Measurements from ENCODE around the gene DHX8.
"Not testable (repeated sequence)": the region's sequence is repeated elsewhere in the genome, so short reads cannot be mapped to it uniquely, and the experiment has no call there.

The DHX8 gene

DNA sequence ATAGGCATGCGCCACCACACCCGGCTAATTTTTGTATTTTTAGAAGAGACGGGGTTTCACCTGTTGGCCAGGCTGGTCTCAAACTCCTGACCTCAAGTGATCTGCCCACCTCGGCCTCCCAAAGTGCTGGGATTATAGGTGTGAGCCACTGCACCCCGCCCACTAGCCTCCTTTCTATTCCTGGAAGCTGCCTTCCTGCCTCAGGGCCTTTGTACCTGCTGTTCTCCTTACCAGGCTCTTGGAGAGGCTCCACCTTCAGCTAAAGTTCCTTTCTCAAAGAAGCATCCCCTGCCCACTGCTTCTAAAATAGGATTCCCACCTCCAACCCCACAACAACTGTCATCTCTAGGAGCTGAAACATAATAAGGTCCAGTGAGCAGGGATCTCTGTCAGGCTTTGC, 23.9 kb upstream of the DHX8 start:
- DNase-seq (ENCODE audit: insufficient read length, low spot score); FAIRE-seq: not testable (repeated sequence)

DNA sequence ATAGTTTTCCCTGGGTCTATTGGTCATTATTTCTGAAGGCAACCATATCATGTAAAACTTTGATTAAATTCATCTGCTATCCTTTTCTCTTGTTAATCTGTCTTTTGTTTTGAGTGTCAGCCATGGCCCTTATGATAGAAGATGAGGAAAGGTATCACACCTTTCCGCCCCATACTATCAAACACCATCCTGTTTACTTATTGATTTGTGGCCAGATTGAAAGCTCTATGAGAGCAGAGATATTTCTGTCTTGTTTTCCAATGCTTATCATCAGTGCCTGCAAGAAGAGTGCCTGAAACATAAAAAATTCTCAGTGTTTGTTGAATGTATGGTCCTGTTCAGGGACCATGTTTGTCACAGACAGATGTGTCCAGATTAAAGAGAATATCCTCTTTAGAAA, 22.6 kb upstream of the DHX8 start:
- no peak for FAIRE-seq
- DNase-seq (ENCODE audit: insufficient read length, low spot score) = no peak

DNA sequence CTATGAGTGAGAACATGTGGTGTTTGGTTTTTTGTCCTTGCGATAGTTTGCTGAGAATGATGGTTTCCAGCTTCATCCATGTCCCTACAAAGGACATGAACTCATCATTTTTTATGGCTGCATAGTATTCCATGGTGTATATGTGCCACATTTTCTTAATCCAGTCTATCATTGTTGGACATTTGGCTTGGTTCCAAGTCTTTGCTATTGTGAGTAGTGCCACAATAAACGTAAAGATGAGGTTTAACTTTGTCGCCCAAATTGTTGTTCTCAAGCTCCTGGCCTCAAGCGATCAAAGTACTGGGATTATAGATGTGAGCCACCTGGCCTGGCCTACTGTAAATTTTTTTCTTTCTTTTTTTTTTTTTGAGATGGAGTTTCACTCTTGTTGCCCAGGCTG, 21.2 kb upstream of the DHX8 start:
- DNase-seq (ENCODE audit: insufficient read length, low spot score); FAIRE-seq: not testable (repeated sequence)

DNA sequence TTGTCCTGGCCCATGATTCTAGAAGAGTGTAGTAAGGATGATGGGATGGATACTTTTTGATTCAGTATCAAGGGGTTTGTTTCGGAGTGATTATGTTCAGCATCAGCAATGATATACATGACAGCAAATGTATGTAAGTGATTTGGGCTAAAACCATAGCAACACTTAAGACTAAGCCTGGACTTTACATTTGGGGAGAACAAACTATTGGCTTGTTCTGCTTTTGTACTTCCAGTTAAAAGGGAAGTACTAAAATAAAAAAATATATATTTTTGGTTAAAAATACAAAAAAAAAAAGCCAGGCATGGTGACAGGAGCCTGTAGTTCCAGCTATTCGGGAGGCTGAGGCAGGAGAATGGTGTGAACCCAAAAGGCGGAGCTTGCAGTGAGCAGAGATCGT, 20.5 kb upstream of the DHX8 start:
- no peak for FAIRE-seq
- no peak for DNase-seq (ENCODE audit: insufficient read length, low spot score)

DNA sequence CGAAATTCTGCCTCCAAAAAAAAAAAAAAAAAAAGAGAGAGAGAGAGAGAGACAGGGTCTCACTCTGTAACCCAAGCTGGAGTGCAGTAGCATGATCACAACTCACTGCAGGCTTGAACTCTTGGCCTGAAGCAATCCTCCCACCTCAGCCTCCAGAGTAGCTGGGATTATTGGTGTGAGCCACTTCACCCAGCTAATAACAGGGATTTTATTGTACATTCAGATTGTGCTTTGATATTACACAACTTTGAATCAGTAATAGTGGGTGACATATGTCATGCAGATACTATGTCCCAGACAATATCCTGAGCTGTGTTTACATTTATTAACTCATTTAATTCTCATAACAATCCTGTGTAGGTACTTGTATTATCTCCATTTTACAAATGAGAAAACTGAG, 19.7 kb upstream of the DHX8 start:
- no peak for FAIRE-seq
- DNase-seq (ENCODE audit: insufficient read length, low spot score) = no peak

DNA sequence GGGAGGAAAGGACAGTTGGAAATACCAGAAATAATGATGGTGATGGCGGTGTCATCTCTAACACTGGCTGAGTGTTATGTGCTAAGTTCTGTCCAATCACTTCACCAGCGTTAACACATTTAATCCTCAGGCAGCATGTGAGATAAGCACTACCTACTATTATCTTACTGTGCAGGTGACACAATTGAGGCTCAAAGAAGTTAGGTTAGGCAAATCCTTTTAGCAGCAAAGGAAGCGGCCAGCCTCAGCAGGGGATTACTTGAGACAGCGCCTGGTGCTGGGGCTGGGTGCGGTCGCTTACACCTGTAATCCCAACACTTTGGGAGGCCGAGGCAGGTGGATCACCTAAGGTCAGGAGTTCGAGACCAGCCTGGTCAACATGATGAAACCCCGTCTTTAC, 18.7 kb upstream of the DHX8 start:
- no peak for FAIRE-seq

DNA sequence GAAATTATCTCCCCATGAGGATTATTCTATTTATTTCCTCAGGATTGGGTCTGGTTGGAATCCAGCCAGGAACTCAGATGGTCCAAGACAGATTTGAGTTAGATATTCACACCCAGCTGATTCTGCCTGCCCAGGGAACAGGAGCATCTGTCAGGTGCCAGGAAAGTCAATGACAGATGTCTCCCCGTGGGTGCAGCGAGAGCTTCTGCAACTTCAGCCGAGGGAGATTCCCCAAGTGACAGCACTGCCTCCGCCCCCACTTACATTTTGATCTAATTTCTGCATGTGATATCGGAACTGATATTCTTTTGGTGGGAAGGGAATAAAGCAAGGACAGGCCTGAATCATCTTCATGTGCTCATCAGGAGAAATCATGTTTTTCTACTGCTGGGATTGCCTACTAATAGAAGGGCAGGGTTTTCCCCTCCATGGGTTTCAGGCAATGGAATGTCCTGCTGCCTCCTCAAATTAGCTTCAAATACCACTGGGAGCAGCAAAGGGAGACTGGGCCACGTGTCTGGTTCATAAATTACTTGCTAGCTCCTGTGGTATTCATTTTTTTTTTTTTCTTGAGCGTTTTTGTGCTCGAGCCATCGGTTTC, 15.7 kb upstream of the DHX8 start:
- DNase-seq (ENCODE audit: insufficient read length, low spot score) (no peak), FAIRE-seq (no peak)

More for the DNA sequence above, 18.7 kb upstream of the DHX8 start:
- no peak for DNase-seq (ENCODE audit: insufficient read length, low spot score)

DNA sequence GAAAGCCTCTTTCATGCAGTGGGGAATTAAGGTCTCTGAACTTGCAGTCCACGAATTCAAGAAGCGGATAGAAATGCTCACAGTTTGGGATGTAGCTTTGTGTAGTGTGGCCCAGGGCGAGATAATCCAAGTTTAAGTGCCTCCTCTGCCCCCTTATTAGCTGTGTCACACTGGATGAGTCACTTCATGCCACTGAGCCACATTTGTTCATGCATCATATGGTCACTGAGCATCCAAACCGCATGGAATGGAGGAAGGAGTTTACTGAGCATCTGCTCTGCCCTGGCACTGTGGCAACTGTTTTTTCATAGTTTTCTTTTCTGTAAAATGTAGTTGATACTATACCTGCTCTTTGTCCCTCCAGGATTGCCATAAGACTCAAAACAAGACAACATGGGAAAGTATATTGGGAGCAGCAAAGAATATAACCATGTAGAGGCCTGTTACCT, 15.1 kb upstream of the DHX8 start:
- DNase-seq (ENCODE audit: insufficient read length, low spot score) (no peak), FAIRE-seq (peak; percentile 51)

DNA sequence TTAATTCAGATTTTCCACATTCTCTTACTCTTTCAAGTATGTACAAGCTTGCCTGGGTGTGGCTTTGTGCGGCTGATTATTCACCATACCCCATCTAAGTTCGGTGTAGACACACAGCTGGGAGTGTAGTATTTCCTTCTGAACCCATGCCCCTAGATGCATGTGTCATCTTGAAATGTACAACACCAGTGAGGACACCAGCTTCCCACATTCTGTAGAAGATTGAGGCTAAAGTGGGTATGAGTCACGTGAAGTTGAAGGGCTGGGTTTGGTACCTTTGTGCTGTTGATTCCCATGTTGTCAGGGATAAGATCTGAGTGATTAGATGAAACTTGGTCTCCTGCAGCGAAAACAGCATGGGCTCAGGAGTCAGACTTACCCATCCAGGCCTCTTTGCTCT, 14.6 kb upstream of the DHX8 start:
- DNase-seq (ENCODE audit: insufficient read length, low spot score) = no peak
- FAIRE-seq = peak; percentile 92

DNA sequence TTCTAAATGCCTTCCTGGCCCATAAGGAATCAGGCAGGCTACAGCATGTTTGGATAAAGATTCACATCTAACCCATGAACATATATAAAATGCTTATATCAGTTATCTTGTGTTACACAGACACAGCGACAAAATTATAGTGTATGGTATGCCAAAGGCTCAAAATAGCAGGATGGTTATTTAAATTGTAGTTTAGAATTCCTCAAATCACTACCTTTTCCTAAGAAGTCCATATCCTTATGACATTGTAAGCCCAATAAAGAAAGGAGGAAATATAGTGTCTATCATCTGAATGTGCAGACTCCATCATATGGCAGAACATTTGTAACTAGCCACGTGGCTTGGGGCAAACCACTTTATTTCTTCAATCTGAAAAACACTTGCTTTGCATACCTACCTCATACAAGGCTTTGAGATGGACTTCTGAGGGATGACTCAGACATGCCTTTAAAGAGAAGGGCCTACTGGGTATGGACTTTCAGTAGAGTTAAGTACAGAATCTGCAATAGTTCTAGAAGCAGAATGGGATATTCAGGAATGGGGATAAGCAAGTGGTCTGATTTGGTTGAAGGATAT, 12.1 kb upstream of the DHX8 start:
- DNase-seq (ENCODE audit: insufficient read length, low spot score) = no peak
- no peak for FAIRE-seq

DNA sequence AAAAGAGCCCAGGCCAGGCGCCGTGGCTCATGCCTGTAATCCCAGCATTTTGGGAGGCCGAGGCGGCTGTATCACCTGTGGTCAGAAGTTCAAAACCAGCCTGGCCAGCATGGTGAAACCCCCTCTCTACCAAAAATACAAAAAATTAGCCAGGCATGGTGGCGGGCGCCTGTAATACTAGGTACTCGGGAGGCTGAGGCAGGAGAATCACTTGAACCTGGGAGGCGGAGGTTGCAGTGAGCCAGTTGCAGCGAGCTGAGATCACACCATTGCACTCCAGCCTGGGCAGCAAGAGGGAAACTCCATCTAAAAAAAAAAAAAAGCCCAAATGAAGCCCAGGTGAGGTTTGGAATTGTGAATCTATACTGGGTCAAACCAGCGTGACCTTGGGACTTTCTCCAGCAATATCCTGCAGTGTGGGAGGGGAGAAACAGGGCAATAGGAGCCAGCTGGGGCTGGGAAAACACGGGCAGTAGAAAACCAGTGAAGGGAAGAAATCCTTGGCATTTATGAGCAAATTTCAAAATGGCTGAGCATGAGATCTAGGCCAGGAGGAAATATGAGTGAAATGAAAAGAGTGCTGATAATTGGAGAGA, 8.2 kb upstream of the DHX8 start:
- DNase-seq (ENCODE audit: insufficient read length, low spot score) = no peak
- no peak for FAIRE-seq

DNA sequence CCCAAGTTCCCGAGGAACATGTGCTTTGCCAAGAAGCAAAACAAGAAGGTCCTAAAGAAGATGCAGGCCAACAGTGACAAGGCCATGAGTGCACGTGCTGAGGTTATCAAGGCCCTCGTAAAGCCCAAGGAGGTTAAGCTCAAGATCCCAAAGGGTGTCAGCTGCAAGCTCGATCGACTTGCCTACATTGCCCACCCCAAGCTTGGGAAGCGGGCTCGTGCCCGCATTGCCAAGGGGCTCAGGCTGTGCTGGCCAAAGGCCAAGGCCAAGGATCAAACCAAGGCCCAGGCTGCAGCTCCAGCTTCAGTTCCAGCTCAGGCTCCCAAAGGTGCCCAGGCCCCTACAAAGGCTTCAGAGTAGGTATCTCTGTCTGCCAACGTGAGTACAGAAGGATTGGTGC, 7.5 kb upstream of the DHX8 start:
- not testable (repeated sequence) for DNase-seq (ENCODE audit: insufficient read length, low spot score); FAIRE-seq

DNA sequence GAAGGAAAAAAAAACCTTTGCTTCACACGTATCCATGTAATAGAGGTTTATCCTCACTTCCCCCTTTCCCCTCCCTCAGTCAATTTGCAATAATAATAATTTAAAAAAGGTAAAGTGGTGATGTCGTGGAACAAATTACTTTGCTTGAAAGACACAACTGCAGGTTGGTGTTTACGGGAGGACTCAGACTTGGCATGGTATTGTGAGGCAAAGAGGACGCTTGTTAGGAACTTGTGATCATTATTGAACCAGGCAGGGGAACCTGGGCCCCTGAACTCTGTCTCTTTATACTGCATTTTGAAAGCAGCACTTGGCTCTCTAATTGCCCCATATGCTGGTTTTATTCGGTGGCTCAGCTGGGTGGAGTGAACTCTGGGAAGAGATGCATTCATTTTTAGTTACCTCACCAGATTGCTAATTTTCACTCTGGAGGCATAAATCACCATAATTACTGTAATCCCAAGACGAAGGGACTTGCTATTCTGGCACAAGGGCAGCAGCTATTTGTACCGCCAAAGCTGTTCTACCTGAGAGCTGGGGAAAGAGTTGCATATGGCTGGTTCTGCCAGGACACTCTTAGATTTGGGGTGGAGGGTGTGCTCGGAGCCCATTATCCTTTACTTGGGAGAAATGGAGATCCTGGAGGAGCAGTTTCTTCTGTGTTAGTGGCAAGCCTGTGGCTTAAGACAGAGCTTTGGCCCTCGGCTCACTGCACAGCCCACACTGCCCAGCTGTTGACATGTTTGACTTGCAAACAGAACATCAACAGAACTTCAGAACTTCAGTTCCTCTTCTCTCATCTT, 5.7 kb upstream of the DHX8 start:
- DNase-seq (ENCODE audit: insufficient read length, low spot score) (no peak), FAIRE-seq (no peak)

DNA sequence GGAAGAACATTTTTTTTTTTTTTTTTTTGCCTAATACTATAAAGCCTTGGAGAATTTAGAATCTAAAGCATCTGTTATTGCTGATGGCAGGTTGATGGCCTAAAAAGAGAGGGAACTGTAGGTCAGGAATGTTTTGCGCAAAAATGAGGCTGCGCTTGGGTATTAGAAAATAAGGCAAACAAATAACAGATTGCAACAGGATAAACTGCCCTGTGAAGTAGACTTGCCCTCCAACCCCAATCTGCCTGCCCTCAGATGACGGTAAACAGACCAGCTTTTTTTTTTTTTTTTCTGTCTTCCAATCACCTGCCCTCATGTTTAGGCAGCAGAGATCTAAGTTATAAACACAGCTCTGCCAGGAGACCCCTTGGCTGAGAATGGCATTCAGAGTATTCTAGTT, 3.8 kb upstream of the DHX8 start:
- FAIRE-seq = no peak
- no peak for DNase-seq (ENCODE audit: insufficient read length, low spot score)

DNA sequence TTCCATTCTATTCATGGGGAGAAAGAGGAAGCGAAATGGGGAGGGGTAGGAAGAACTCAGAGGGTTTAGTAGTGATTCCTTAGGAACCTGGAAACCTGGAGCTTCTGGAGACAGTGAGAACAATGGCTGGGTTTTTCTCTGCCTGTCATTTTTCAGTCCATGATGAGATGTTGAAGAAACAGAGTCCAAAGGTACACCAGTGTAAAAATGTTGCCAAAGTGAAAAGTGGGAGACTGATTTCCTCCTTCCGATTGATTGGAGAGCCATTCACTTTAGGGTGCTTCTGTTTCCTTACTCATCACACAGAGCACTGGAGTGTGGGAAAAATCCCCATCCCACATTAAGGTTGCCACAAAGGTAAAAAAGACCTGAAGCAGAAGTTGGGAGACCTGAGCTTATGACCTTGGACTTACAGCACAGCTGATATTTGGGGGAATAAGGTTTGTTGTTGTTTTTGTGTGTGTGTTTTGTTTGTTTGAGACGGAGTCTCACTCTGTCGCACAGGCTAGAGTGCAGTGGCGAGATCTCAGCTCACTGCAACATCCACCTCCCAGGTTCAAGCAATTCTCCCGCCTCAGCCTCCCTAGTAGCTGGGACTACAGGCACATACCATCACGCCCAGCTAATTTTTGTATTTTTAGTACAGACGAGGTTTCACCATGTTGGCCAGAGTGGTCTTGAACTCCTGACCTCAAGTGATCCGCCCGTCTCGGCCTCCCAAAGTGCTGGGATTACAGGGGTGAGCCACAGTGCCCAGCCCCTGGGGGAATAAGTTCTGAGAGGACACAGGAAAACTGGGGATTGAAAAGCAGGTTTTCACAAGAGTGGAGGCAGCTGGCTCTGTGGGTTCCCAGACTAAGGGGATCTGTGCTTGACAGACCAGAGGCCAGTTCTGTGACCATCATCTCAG, 1.4 kb upstream of the DHX8 start:
- FAIRE-seq (no peak), DNase-seq (ENCODE audit: insufficient read length, low spot score) (no peak)

DNA sequence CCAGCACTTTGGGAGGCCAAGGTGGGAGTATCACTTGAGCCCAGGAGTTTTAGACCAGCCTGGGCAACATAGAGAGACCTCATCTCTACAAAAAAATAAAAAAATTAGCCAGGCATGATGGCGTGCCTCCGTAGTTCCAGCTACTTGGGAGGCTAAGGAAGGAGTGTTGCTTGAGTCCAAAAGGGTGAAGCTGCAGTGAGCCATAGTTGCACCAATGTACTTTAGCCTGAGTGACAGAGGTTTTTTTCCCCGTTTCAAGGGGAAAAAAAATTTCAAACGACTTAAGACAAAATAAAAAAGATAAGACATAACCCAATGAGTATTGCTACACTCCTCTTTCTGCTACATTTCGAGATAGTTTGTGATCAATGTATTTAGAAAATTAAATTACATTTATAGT, 6.8 kb downstream of the DHX8 start:
- no peak for FAIRE-seq
- DNase-seq (ENCODE audit: insufficient read length, low spot score) = no peak

DNA sequence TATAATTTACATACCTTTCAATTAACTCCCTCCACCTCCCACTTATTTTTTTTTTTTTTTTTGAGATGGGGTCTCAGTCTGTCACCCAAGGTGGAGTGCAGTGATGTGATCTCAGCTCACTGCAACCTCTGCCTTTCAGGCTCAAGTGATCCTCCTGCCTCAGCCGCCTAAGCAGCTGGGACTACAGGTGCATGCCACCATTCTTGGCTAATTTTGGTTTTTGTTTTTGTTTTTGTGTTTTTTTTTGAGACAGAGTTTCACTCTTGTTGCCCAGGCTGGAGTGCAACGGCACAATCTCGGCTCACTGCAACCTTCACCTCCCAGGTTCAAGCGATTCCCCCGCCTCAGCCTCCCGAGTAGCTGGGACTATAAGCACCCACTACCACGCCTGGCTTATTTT, 25.7 kb downstream of the DHX8 start:
- not testable (repeated sequence) for DNase-seq (ENCODE audit: insufficient read length, low spot score); FAIRE-seq

DNA sequence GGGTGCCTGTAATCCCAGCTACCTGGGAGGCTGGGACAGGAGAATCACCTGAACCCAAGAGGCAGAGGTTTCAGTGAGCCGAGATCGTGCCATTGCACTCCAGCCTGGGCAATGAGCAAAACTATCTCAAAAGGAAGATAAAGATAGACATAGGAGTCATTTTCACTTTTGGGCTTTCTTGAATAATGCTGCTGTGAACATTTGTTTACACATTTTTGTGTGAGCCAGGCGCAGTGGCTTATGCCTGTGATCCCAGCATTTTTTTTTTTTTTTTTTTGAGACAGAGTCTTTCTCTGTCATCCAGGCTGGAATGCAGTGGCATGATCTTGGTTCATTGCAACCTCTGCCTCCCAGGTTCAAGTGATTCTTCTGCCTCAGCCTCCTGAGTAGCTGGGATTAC, 27.4 kb downstream of the DHX8 start:
- not testable (repeated sequence) for FAIRE-seq; DNase-seq (ENCODE audit: insufficient read length, low spot score)

DNA sequence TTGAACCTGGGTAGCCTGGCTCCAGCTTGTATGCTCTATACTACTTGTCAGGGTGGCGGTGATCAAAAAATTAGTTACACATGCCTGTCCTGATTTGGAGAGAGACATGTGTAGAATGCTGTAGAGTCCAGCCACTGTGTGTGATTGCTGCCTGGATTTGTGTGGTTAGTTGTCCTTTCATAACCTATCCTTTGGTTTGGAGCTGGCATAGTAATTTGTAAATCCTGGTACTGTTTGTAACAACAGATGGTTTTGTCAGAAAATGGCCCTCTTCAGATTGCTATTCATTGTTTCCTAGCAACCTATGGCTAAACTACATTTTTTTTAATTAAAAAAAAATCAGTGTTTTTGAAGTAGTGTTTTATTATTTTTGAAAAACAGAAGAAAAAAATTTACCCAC, 31.9 kb downstream of the DHX8 start:
- FAIRE-seq (no peak), DNase-seq (ENCODE audit: insufficient read length, low spot score) (no peak)

DNA sequence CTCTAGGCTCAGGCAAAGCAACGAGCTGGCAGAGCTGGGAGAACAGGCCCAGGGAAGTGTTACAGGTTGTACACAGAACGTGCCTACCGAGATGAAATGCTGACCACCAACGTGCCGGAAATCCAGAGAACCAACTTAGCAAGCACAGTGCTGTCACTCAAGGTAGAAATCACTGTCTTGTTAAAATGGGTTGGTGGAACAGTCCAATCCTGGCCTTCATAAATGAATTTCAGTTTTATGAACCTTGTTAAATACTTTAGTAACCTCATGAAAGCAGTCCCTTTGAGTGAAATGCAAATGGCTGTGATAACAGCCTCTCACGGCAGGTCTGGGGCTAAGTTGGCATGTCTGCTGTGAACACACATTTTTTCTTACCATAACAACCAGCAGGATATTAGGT, 33.4 kb downstream of the DHX8 start:
- no peak for DNase-seq (ENCODE audit: insufficient read length, low spot score)
- no peak for FAIRE-seq

Measured in HTR-8/SVneo (cell line).